NCI-H2107 (cell line): ENCODE data around the gene MYO19.
"Not testable (repeated sequence)": the region's sequence is repeated elsewhere in the genome, so short reads cannot be mapped to it uniquely, and the experiment has no call there.

Experiments used
- DNase-seq: peaks from one replicate; lab custom pipeline; 2025; lab: John Stamatoyannopoulos, UW

Gene MYO19

GRCh38 chr17:36461330-36462110 is 73.1 kb downstream of the MYO19 start:
- no peak for DNase-seq

- no peak for DNase-seq
Measured at GRCh38 chr17:36460265-36460937, 74.3 kb downstream of the MYO19 start.

- no peak for DNase-seq
Measured at GRCh38 chr17:36459601-36460000, 75.1 kb downstream of the MYO19 start.

- no peak for DNase-seq
Measured at GRCh38 chr17:36459045-36459444, 75.6 kb downstream of the MYO19 start.

- DNase-seq, result not testable (repeated sequence)
Measured at GRCh38 chr17:36457701-36458100, 77.0 kb downstream of the MYO19 start.

GRCh38 chr17:36452888-36453287 is 81.8 kb downstream of the MYO19 start:
- not testable (repeated sequence) for DNase-seq

- not testable (repeated sequence) for DNase-seq
Measured at GRCh38 chr17:36449997-36450396, 84.7 kb downstream of the MYO19 start.
